ENCODE measurements around the gene TTC39C. TPM values are rescaled to one million over a fixed set of nuclear protein-coding genes. Genes with fewer than 3 reads are reported as not detected.
A peak's percentile ranks its signal among the peaks of the same experiment; 100 is the strongest.

Gene TTC39C
- total RNA-seq, 1 donor from 2014 or later: 30.1 TPM

DNA sequence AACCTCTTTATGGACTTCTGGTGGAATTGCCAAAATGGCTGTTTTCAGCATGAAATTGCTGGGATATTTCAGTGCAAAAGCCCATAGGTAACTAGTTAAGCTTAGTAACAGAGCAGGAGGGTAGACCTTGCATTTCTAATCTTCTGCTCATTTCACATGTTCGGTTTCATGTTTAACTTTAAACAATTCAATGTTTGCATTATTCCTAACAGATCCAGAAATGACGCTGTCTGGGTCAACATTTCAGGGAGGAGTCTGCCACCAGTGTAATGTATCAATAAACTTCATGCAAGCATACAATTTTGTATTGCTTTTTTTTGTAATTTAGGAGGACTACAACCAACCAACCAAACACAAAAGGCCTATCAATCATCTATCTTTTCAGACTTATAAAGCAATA, 146.8 kb downstream of the TTC39C start:
- H3K27ac Mint-ChIP-seq: no peak overlapping the region
- DNase-seq (ENCODE audit: low spot score, unreplicated experiment): no peak
- no peaks in the 10 kb centered on the region for H3K27me3 Mint-ChIP-seq
- TF ChIP-seq, protein P1, sequence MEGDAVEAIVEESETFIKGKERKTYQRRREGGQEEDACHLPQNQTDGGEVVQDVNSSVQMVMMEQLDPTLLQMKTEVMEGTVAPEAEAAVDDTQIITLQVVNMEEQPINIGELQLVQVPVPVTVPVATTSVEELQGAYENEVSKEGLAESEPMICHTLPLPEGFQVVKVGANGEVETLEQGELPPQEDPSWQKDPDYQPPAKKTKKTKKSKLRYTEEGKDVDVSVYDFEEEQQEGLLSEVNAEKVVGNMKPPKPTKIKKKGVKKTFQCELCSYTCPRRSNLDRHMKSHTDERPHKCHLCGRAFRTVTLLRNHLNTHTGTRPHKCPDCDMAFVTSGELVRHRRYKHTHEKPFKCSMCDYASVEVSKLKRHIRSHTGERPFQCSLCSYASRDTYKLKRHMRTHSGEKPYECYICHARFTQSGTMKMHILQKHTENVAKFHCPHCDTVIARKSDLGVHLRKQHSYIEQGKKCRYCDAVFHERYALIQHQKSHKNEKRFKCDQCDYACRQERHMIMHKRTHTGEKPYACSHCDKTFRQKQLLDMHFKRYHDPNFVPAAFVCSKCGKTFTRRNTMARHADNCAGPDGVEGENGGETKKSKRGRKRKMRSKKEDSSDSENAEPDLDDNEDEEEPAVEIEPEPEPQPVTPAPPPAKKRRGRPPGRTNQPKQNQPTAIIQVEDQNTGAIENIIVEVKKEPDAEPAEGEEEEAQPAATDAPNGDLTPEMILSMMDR (IDR thresholded peaks at IDR 0.05; ENCODE audit: unreplicated experiment): no peak
- H3K36me3 Mint-ChIP-seq (ENCODE audit: insufficient read depth): peaks cover 14% of the 10 kb centered on the region
- H3K9me3 Mint-ChIP-seq (ENCODE audit: low read depth): no peaks in the 10 kb centered on the region
- H3K4me3 Mint-ChIP-seq (ENCODE audit: low read depth): no peak overlapping the region
- peaks cover 9% of the 10 kb centered on the region for H3K4me1 Mint-ChIP-seq (ENCODE audit: low read depth)

DNA sequence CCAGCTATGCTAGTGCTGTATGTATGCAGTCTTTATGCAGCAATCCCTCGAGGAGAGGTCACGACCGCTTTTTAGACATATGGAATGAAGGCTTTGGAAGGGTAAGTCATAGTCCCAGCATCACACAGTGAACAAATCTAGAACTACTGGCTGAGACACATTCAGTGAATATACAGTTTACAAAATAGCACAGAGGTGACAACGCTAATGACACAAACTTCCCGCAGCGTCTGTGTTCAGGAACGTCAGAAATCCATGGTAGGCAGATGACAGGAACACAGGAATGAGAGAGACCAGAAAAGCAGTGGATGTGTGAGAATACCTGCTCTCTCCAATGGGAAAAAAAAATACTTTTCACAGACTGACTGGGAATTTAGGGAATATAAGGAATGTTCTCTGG, 153.9 kb downstream of the TTC39C start:
- TF ChIP-seq, protein P1 (IDR thresholded peaks at IDR 0.05; ENCODE audit: unreplicated experiment): no peak
- Mint-ChIP-seq H3K36me3 (ENCODE audit: insufficient read depth) (peaks cover 14% of the 10 kb centered on the region), H3K27me3 (no peaks in the 10 kb centered on the region), H3K4me1 (ENCODE audit: low read depth) (peaks cover 7% of the 10 kb centered on the region), H3K27ac (peak overlapping the region; percentile 63), H3K9me3 (ENCODE audit: low read depth) (no peaks in the 10 kb centered on the region), H3K4me3 (ENCODE audit: low read depth) (no peak overlapping the region)
- no peak for DNase-seq (ENCODE audit: low spot score, unreplicated experiment)

GRCh38 chr18:24170360-24170759, 155.8 kb downstream of the TTC39C start:
- Mint-ChIP-seq H3K27ac (peak overlapping the region; percentile 9), H3K36me3 (ENCODE audit: insufficient read depth) (peaks cover 7% of the 10 kb centered on the region), H3K4me1 (ENCODE audit: low read depth) (peaks cover 7% of the 10 kb centered on the region), H3K4me3 (ENCODE audit: low read depth) (no peak overlapping the region), H3K9me3 (ENCODE audit: low read depth) (no peaks in the 10 kb centered on the region), H3K27me3 (no peaks in the 10 kb centered on the region)
- TF ChIP-seq, protein P1 (IDR thresholded peaks at IDR 0.05; ENCODE audit: unreplicated experiment): no peak
- DNase-seq (ENCODE audit: low spot score, unreplicated experiment): no peak

DNA sequence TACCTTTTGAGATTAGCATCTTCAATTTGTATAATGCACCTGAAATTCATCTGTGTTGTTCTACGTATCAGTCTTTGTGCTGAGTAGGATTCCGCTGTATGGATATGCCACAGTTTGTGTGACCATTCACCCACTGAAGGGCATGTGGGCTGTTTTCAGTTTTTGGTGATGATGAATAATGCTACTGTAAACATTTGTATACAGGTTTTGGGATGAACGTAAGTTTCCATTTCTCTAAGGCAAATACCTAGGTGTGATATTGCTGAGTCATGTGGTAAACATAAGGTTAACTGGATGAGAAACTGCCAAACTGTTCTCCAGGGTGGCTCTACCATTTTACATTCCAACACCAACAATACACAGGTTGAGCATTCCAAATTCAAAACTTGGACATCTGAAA, 159.4 kb downstream of the TTC39C start:
- H3K27ac Mint-ChIP-seq: no peak overlapping the region
- peaks cover 7% of the 10 kb centered on the region for H3K36me3 Mint-ChIP-seq (ENCODE audit: insufficient read depth)
- H3K4me1 Mint-ChIP-seq (ENCODE audit: low read depth): peaks cover 7% of the 10 kb centered on the region
- TF ChIP-seq, protein P1 (IDR thresholded peaks at IDR 0.05; ENCODE audit: unreplicated experiment): no peak
- H3K27me3 Mint-ChIP-seq: no peaks in the 10 kb centered on the region
- H3K9me3 Mint-ChIP-seq (ENCODE audit: low read depth): no peaks in the 10 kb centered on the region
- no peak overlapping the region for H3K4me3 Mint-ChIP-seq (ENCODE audit: low read depth)
- no peak for DNase-seq (ENCODE audit: low spot score, unreplicated experiment)

- DNase-seq (ENCODE audit: low spot score, unreplicated experiment): peak; percentile 29
- H3K27me3 Mint-ChIP-seq: no peaks in the 10 kb centered on the region
- TF ChIP-seq, protein P1 (IDR thresholded peaks at IDR 0.05; ENCODE audit: unreplicated experiment): peak; percentile 69
- no peaks in the 10 kb centered on the region for H3K9me3 Mint-ChIP-seq (ENCODE audit: low read depth)
- H3K27ac Mint-ChIP-seq: no peak overlapping the region
- peaks cover 2% of the 10 kb centered on the region for H3K4me1 Mint-ChIP-seq (ENCODE audit: low read depth)
- H3K4me3 Mint-ChIP-seq (ENCODE audit: low read depth): no peak overlapping the region
- H3K36me3 Mint-ChIP-seq (ENCODE audit: insufficient read depth): peaks cover 7% of the 10 kb centered on the region
Observed at GRCh38 chr18:24176727-24177416, 162.3 kb downstream of the TTC39C start.

Measured in progenitor cell of endocrine pancreas (in vitro differentiated cells).